ENCODE data around the gene RNF114. TPM values are rescaled to one million over a fixed set of nuclear protein-coding genes. Genes with fewer than 3 reads are reported as not detected.

Gene RNF114
- total RNA-seq, 1 experiment from 2014 or later: 88.1 TPM

- TF ChIP-seq NFYB (CRISPR knock-in tag; conservative IDR thresholded peaks at IDR 0.05; ENCODE audit: low read depth): no peak
- TF ChIP-seq MYBL2 (CRISPR knock-in tag; IDR thresholded peaks at IDR 0.05): no peak
- TF ChIP-seq ELF4 (CRISPR knock-in tag; IDR thresholded peaks at IDR 0.05; ENCODE audit: low read depth): no peak
- no peak for TF ChIP-seq ATF1 (CRISPR knock-in tag; IDR thresholded peaks at IDR 0.05)
- TF ChIP-seq ZNF423 (CRISPR knock-in tag; IDR thresholded peaks at IDR 0.05): no peak
- no peak for TF ChIP-seq FOXP1 (CRISPR knock-in tag; IDR thresholded peaks at IDR 0.05; ENCODE audit: borderline replicate concordance)
- TF ChIP-seq KAT7 (CRISPR knock-in tag; IDR thresholded peaks at IDR 0.05; ENCODE audit: borderline replicate concordance): no peak
- TF ChIP-seq ZNF671 (CRISPR knock-in tag; IDR thresholded peaks at IDR 0.05): no peak
These were observed 29.5 kb upstream of the RNF114 start (continued) for GRCh38 chr20:49906615-49907154.

- H3K4me1 Mint-ChIP-seq: no peaks in the 10 kb centered on the region
- no peak overlapping the region for H3K4me3 Mint-ChIP-seq
- H3K36me3 Mint-ChIP-seq: peaks cover 22% of the 10 kb centered on the region
- POLR2A ChIA-PET: no interaction called here
- no peak overlapping the region for H3K27ac Mint-ChIP-seq
- no peaks in the 10 kb centered on the region for H3K27me3 Mint-ChIP-seq (ENCODE audit: low read depth)
- no peak for TF ChIP-seq FOXP4 (CRISPR knock-in tag; IDR thresholded peaks at IDR 0.05)
- no peak for TF ChIP-seq MYBL2 (CRISPR knock-in tag; IDR thresholded peaks at IDR 0.05)
- TF ChIP-seq ZNF281 (CRISPR knock-in tag; IDR thresholded peaks at IDR 0.05): no peak
- no peak for TF ChIP-seq STAT6 (CRISPR knock-in tag; conservative IDR thresholded peaks at IDR 0.05; ENCODE audit: low read depth)
- no peak for TF ChIP-seq CBFB (CRISPR knock-in tag; IDR thresholded peaks at IDR 0.05; ENCODE audit: low read depth)
- no peak for TF ChIP-seq RELA (CRISPR knock-in tag; IDR thresholded peaks at IDR 0.05; ENCODE audit: borderline replicate concordance)
- TF ChIP-seq AR (CRISPR knock-in tag; IDR thresholded peaks at IDR 0.05): no peak
- TF ChIP-seq ZNF532 (CRISPR knock-in tag; IDR thresholded peaks at IDR 0.05; ENCODE audit: borderline replicate concordance): no peak
- no peak for TF ChIP-seq MLX (CRISPR knock-in tag; IDR thresholded peaks at IDR 0.05)
- TF ChIP-seq ZNF138 (CRISPR knock-in tag; conservative IDR thresholded peaks at IDR 0.05): no peak
- no peaks in the 10 kb centered on the region for H3K9me3 Mint-ChIP-seq
- ATAC-seq (no peak), DNase-seq (ENCODE audit: low spot score) (no peak)
- CTCF ChIA-PET: interaction anchor here (0.9 to 2.3 kb wide), 3 partner anchors 20 to 297 kb away, joined by 3 to 8 read pairs (median 4); no protein-coding TSS in a partner anchor
These were observed 28.6 kb upstream of the RNF114 start for GRCh38 chr20:49907405-49908257.
